ENCODE data around the gene CRABP2. TPM values are rescaled to one million over a fixed set of nuclear protein-coding genes. Genes with fewer than 3 reads are reported as not detected.

Gene CRABP2
- total and polyA plus RNA-seq, 10 of the 15 experiments (the other 5 are each of a cell fraction or from before 2014, with no cell fraction given), result 0.21 to 1.3 (median 0.41) TPM

DNA sequence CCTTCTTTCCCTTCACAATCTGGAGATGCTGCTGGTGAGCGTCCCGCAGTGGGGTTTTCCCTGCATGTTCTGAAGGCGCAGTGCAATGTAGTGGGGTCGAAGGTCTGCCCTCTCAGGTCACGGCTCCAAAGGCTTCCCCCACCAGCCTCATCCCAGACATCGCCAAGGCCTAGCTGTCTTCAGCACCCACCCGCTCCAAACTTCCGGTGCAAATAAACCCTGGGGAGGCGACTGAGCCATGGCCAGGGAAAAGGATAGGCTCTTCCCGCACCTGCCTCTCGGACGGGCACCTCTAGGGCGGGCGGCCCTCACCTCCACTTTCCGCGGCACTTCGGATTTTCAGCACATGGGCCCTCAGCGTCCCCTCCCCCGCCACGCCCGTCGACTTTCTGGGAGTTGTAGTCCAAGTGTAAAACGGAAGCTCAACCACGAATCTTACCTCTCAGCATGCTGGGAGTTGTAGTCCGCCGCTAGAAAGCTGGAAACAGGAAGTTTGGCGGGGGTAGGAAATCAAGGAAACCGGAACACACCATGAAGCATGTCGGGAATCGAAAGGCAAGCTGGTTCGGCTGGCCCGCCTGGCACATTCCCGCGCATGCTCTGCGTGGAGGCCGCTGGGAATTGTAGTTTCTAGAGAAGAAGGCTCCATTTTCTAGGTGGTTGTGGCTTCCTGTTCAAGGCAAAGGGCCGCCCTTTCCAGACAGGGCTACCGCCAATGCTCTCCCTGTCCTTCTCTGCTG lies 35.5 kb upstream of the CRABP2 start, which contains the start of gene MRPL24 (continued):
- TF ChIP-seq CEBPZ (IDR thresholded peaks at IDR 0.05; ENCODE audit: low read depth, low read length) (no peak), NRF1 (conservative IDR thresholded peaks at IDR 0.05; ENCODE audit: low read depth, low read length) (peak; percentile 98), PML (IDR thresholded peaks at IDR 0.05; ENCODE audit: low read length) (no peak), SMC3 (IDR thresholded peaks at IDR 0.05; ENCODE audit: borderline replicate concordance, low read length) (no peak; the same call in 1 of the 2 replicates), MYC (IDR thresholded peaks at IDR 0.05; ENCODE audit: insufficient read depth, insufficient read length, insufficient replicate concordance, low read length, severe bottlenecking) (no peak), STAT1 (conservative IDR thresholded peaks at IDR 0.05) (peak; percentile 72), MEF2A (IDR thresholded peaks at IDR 0.05; ENCODE audit: insufficient read depth, low read depth, low read length) (peak; percentile 64; the same call in 1 of the 2 replicates), WRNIP1 (IDR thresholded peaks at IDR 0.05; ENCODE audit: borderline replicate concordance, low read depth, low read length) (peak; percentile 92; the same call in 1 of the 2 replicates), RB1 (IDR thresholded peaks at IDR 0.05; ENCODE audit: borderline replicate concordance) (0 out of 2 replicates have a peak, but pooled peaks have one; percentile 18), SREBF1 (IDR thresholded peaks at IDR 0.05; ENCODE audit: low read length) (peak; percentile 94), ETV6 (conservative IDR thresholded peaks at IDR 0.05 in 1 of 2, IDR thresholded peaks at IDR 0.05 in 1 of 2; ENCODE audit: borderline replicate concordance in 1 of 2, low read depth in 1 of 2) (peak in 1 of 2 experiments; percentile 70; a peak in 1 of 4 replicates), POLR2A (IDR thresholded peaks at IDR 0.05; ENCODE audit: low read depth, low read length) (peak; percentile 89), ATF2 (IDR thresholded peaks at IDR 0.05; ENCODE audit: low read length) (no peak), SIN3A (IDR thresholded peaks at IDR 0.05; ENCODE audit: low read depth, low read length) (peak; percentile 93), PKNOX1 (IDR thresholded peaks at IDR 0.05) (peak; percentile 70), RFX5 (IDR thresholded peaks at IDR 0.05; ENCODE audit: low read depth, low read length) (peak; percentile 34; the same call in 1 of the 2 replicates), ZNF274 (IDR thresholded peaks at IDR 0.05; ENCODE audit: insufficient read depth, insufficient read length) (no peak), YBX1 (IDR thresholded peaks at IDR 0.05) (no peak), BACH1 (IDR thresholded peaks at IDR 0.05; ENCODE audit: borderline replicate concordance) (peak; percentile 32; the same call in 1 of the 2 replicates), GABPA (IDR thresholded peaks at IDR 0.05; ENCODE audit: low read depth) (no peak)
- TF ChIP-seq, protein P1, sequence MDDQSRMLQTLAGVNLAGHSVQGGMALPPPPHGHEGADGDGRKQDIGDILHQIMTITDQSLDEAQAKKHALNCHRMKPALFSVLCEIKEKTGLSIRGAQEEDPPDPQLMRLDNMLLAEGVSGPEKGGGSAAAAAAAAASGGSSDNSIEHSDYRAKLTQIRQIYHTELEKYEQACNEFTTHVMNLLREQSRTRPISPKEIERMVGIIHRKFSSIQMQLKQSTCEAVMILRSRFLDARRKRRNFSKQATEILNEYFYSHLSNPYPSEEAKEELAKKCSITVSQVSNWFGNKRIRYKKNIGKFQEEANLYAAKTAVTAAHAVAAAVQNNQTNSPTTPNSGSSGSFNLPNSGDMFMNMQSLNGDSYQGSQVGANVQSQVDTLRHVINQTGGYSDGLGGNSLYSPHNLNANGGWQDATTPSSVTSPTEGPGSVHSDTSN (IDR thresholded peaks at IDR 0.05; ENCODE audit: insufficient replicate concordance, low read depth, low read length), result no peak
- TF ChIP-seq, protein P2, sequence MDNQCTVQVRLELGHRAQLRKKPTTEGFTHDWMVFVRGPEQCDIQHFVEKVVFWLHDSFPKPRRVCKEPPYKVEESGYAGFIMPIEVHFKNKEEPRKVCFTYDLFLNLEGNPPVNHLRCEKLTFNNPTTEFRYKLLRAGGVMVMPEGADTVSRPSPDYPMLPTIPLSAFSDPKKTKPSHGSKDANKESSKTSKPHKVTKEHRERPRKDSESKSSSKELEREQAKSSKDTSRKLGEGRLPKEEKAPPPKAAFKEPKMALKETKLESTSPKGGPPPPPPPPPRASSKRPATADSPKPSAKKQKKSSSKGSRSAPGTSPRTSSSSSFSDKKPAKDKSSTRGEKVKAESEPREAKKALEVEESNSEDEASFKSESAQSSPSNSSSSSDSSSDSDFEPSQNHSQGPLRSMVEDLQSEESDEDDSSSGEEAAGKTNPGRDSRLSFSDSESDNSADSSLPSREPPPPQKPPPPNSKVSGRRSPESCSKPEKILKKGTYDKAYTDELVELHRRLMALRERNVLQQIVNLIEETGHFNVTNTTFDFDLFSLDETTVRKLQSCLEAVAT (IDR thresholded peaks at IDR 0.05), result peak; percentile 94

Data from GM12878 (cell line).